IPS-18c (cell line): ENCODE measurements around the gene EYA4.

Source experiments
- H3K4me3 ChIP-seq: 2 replicates; pipeline ENCODE4 v1.7.0; 2013; ENCODE audit warnings: low read depth, mild to moderate bottlenecking, low read length, moderate library complexity; ENCODE audit not compliant: insufficient read depth
- H3K9me3 ChIP-seq: one replicate; pipeline ENCODE4 v1.6.1; 2013; ENCODE audit warnings: mild to moderate bottlenecking, low read length, moderate library complexity; ENCODE audit not compliant: control insufficient read depth, insufficient read depth

The EYA4 gene

GRCh38 chr6:133241086-133241900 lies at the start of gene EYA4:
TSS of gene EYA4 (plus strand) at chr6:133241357. CDS start at chr6:133274781, 33,424 bp downstream.
- peak within 1 kb of the TSS; percentile 68 for H3K4me3 ChIP-seq
- no peaks in the 10 kb centered on the region for H3K9me3 ChIP-seq

- H3K9me3 ChIP-seq = no peaks in the 10 kb centered on the region
- H3K4me3 ChIP-seq = no peak overlapping the region
Measured at GRCh38 chr6:133193396-133193795, 47.8 kb upstream of the EYA4 start.

GRCh38 chr6:133198725-133199124 lies 42.4 kb upstream of the EYA4 start:
- Histone ChIP-seq H3K4me3 (no peak overlapping the region), H3K9me3 (no peaks in the 10 kb centered on the region)

GRCh38 chr6:133201231-133201630 lies 39.9 kb upstream of the EYA4 start:
- H3K4me3 ChIP-seq = no peak overlapping the region
- H3K9me3 ChIP-seq = no peaks in the 10 kb centered on the region

GRCh38 chr6:133202610-133203343 lies 38.4 kb upstream of the EYA4 start:
- Histone ChIP-seq H3K4me3 (no peak overlapping the region), H3K9me3 (no peaks in the 10 kb centered on the region)

GRCh38 chr6:133203344-133203697 lies 37.8 kb upstream of the EYA4 start:
- no peak overlapping the region for H3K4me3 ChIP-seq
- no peaks in the 10 kb centered on the region for H3K9me3 ChIP-seq

GRCh38 chr6:133205304-133205703 lies 35.9 kb upstream of the EYA4 start:
- H3K4me3 ChIP-seq = no peak overlapping the region

GRCh38 chr6:133206942-133207341 lies 34.2 kb upstream of the EYA4 start:
- no peaks in the 10 kb centered on the region for H3K9me3 ChIP-seq
- H3K4me3 ChIP-seq = no peak overlapping the region

More at GRCh38 chr6:133205304-133205703, 35.9 kb upstream of the EYA4 start:
- H3K9me3 ChIP-seq = no peaks in the 10 kb centered on the region

GRCh38 chr6:133207754-133208153 lies 33.4 kb upstream of the EYA4 start:
- Histone ChIP-seq H3K9me3 (no peaks in the 10 kb centered on the region), H3K4me3 (no peak overlapping the region)

- Histone ChIP-seq H3K9me3 (no peaks in the 10 kb centered on the region), H3K4me3 (no peak overlapping the region)
Measured at GRCh38 chr6:133208183-133208755, 32.9 kb upstream of the EYA4 start.

- Histone ChIP-seq H3K9me3 (no peaks in the 10 kb centered on the region), H3K4me3 (no peak overlapping the region)
Measured at GRCh38 chr6:133214267-133214666, 26.9 kb upstream of the EYA4 start.

- Histone ChIP-seq H3K4me3 (no peak overlapping the region), H3K9me3 (no peaks in the 10 kb centered on the region)
Measured at GRCh38 chr6:133218852-133219251, 22.3 kb upstream of the EYA4 start.

GRCh38 chr6:133223452-133224029 lies 17.6 kb upstream of the EYA4 start:
- no peak overlapping the region for H3K4me3 ChIP-seq
- H3K9me3 ChIP-seq = no peaks in the 10 kb centered on the region

GRCh38 chr6:133225560-133225959 lies 15.6 kb upstream of the EYA4 start:
- no peaks in the 10 kb centered on the region for H3K9me3 ChIP-seq
- no peak overlapping the region for H3K4me3 ChIP-seq

- Histone ChIP-seq H3K4me3 (no peak overlapping the region), H3K9me3 (no peaks in the 10 kb centered on the region)
Measured at GRCh38 chr6:133227344-133227743, 13.8 kb upstream of the EYA4 start.

- Histone ChIP-seq H3K9me3 (no peaks in the 10 kb centered on the region), H3K4me3 (no peak overlapping the region)
Measured at GRCh38 chr6:133230052-133230451, 11.1 kb upstream of the EYA4 start.

- Histone ChIP-seq H3K9me3 (no peaks in the 10 kb centered on the region), H3K4me3 (no peak overlapping the region)
Measured at GRCh38 chr6:133235221-133235620, 5.9 kb upstream of the EYA4 start.

- H3K9me3 ChIP-seq = no peaks in the 10 kb centered on the region
- H3K4me3 ChIP-seq = no peak overlapping the region
Measured at GRCh38 chr6:133236932-133237331, 4.2 kb upstream of the EYA4 start.
